GM12878 (cell line): ENCODE data around the gene PIAS1. TPM values are rescaled to one million over a fixed set of nuclear protein-coding genes. Genes with fewer than 3 reads are reported as not detected.

Experiments
- ATAC-seq: fragments of 200-7000 bp; cut with Tn5 transposase; 3 replicates; pipeline ENCODE4 v1.9.1; 2020; ENCODE audit warnings: mild to moderate bottlenecking, moderate library complexity
- BruUV-seq: library from RNA; stranded (reverse); fragments of 400-500 nt; replicated peaks from 2 replicates; lab custom pipeline; 2021; lab: Mats Ljungman, UMichigan
- CTCF ChIA-PET: fragments of 300-600 bp; sonication (Branson Sonifier 250); formaldehyde crosslinking; extraction: SDS; loops from one replicate; lab custom pipeline; 2021; ENCODE audit warnings: inconsistent platforms; lab: Yijun Ruan, JAX
- POLR2A ChIA-PET: fragments of 350-600 bp; formaldehyde crosslinking; extraction: SDS; loops from one replicate; lab custom pipeline; 2021; ENCODE audit warnings: inconsistent platforms; lab: Charles Lee
- RAD21 ChIA-PET: fragments of 300-600 bp; sonication (Branson Sonifier 250); formaldehyde crosslinking; loops from one replicate; lab custom pipeline; 2023; ENCODE audit warnings: antibody characterized with exemption; ENCODE audit not compliant: unreplicated experiment; lab: Charles Lee
- SMC1A ChIA-PET: fragments of 300-600 bp; sonication (Branson Sonifier 250); formaldehyde crosslinking; loops from one replicate; lab custom pipeline; 2023; ENCODE audit not compliant: unreplicated experiment, uncharacterized antibody; lab: Charles Lee
- DNase-seq: peaks from one replicate; pipeline ENCODE4 v3.0.0-alpha.2; 2011; ENCODE audit warnings: low read depth, low spot score
- FAIRE-seq: peaks from 3 replicates; lab custom pipeline; 2011; peaks lifted over from hg19 to GRCh38; lab: Jason Lieb, UNC
- H2AFZ ChIP-seq: 2 replicates; pipeline ENCODE4 v1.6.0; 2011; ENCODE audit warnings: low read depth, low read length, control low read depth; ENCODE audit not compliant: control insufficient read depth
- H3K27ac ChIP-seq: 2 replicates; pipeline ENCODE4 v1.5.1; 2011; ENCODE audit warnings: control low read depth; ENCODE audit not compliant: control insufficient read depth, insufficient read depth
- H3K27me3 ChIP-seq, 2 experiments: replicated peaks in 1 of 2; 2 replicates each; pipeline versions ENCODE4 v1.6.0 to v1.6.1; 2011; ENCODE audit warnings: low read length in 1 of 2; ENCODE audit not compliant: control insufficient read depth in 2 of 2, insufficient read depth in 2 of 2
- H3K36me3 ChIP-seq, 2 experiments: 2 replicates each; pipeline ENCODE4 v1.5.1; 2011; ENCODE audit warnings: low read length in 1 of 2; ENCODE audit not compliant: control insufficient read depth in 2 of 2, insufficient read depth in 2 of 2
- H3K4me1 ChIP-seq: 2 replicates; pipeline ENCODE4 v1.6.1; 2011; ENCODE audit warnings: mild to moderate bottlenecking, low read length, moderate library complexity, mixed read lengths; ENCODE audit not compliant: control insufficient read depth, insufficient read depth
- H3K4me2 ChIP-seq: 2 replicates; pipeline ENCODE4 v1.6.0; 2011; ENCODE audit warnings: control low read depth; ENCODE audit not compliant: control insufficient read depth, insufficient read depth
- H3K4me3 ChIP-seq: fragments of 200-600 bp; sonication (generic); 2 replicates; pipeline ENCODE4 v1.5.1; 2016
- H3K79me2 ChIP-seq: 2 replicates; pipeline ENCODE4 v1.6.0; 2011; ENCODE audit warnings: low read length; ENCODE audit not compliant: control insufficient read depth, insufficient read depth
- H3K9ac ChIP-seq: 2 replicates; pipeline ENCODE4 v1.8.0; 2011; ENCODE audit warnings: low read length, control low read depth, mixed read lengths; ENCODE audit not compliant: control insufficient read depth, insufficient read depth
- H3K9me3 ChIP-seq: replicated peaks from 3 replicates; pipeline ENCODE4 v1.5.1; 2011; ENCODE audit warnings: mild to moderate bottlenecking, low read length; ENCODE audit not compliant: control insufficient read depth, insufficient read depth
- H4K20me1 ChIP-seq: 2 replicates; pipeline ENCODE4 v1.6.0; 2011; ENCODE audit not compliant: control insufficient read depth, insufficient read depth
- ASH2L ChIP-seq: fragments of 300-600, 200-600 bp; sonication (generic); IDR thresholded peaks from 2 replicates; pipeline ENCODE4 v1.6.1; 2017; ENCODE audit warnings: low read depth, mild to moderate bottlenecking, borderline replicate concordance
- ATF2 ChIP-seq: IDR thresholded peaks from 2 replicates; pipeline ENCODE4 v1.6.1; 2012; ENCODE audit warnings: low read length, inconsistent platforms
- CEBPB ChIP-seq, 2 experiments: fragments of 150-350 bp in 1 of 2; IDR thresholded peaks; 2 replicates each; pipeline ENCODE4 v1.6.1; 2012 to 2014; ENCODE audit warnings: low read depth in 2 of 2, low read length in 2 of 2, borderline replicate concordance in 1 of 2, inconsistent platforms in 1 of 2
- CHD1 ChIP-seq: IDR thresholded peaks from 2 replicates; pipeline ENCODE4 v1.6.1; 2012; ENCODE audit warnings: low read depth, low read length, improper control_type of control experiment
- CREM ChIP-seq: IDR thresholded peaks from 2 replicates; pipeline ENCODE4 v1.6.1; 2014; ENCODE audit warnings: antibody characterized with exemption, low read depth
- CUX1 ChIP-seq: IDR thresholded peaks from 2 replicates; pipeline ENCODE4 v1.6.1; 2012; ENCODE audit warnings: improper control_type of control experiment, low read depth, low read length; ENCODE audit not compliant: insufficient replicate concordance
- HCFC1 ChIP-seq: fragments of 150-350 bp; IDR thresholded peaks from 2 replicates; pipeline ENCODE4 v1.6.1; 2014; ENCODE audit warnings: low read length
- TBL1XR1 ChIP-seq: IDR thresholded peaks from 2 replicates; pipeline ENCODE4 v1.6.1; 2012; ENCODE audit warnings: low read depth, low read length, improper control_type of control experiment
- WGBS: methylation state at CpG from one replicate; pipeline ENCODE4 v1.1.6; 2016; ENCODE audit warnings: low lambda C conversion rate; ENCODE audit not compliant: insufficient replicate concordance, insufficient coverage; ENCODE audit errors: missing lambda C conversion rate; 5-methylcytosine and 5-hydroxymethylcytosine counted together
- in situ Hi-C: fragments of 300-500 bp; cut with MboI; formaldehyde crosslinking; loops from 9 replicates; pipeline ENCODE4 v1.14.3; 2018; ENCODE audit warnings: mixed read lengths
- intact Hi-C: fragments of 100-400 bp; cut with micrococcal nuclease; formaldehyde crosslinking; loops from one replicate; pipeline ENCODE4 v1.14.2; 2022; ENCODE audit not compliant: unreplicated experiment
- polyA plus RNA-seq, 11 experiments: library from polyadenylated mRNA; depleted of rRNA in 4 of 11; unstranded in 6 of 11; stranded (reverse) in 5 of 11; fragments of >200 nt; fragmentation: Nextera tagmentation in 4 of 11; fragmentation: Illumina TruSeq in 1 of 11; extraction: Ambion mirVana in 4 of 11; extraction: Trizol in 1 of 11; gene quantifications; 1 replicate in 1 of 11; 2 replicates in 10 of 11; pipeline versions ENCODE4 v1.2.1 to v1.2.3, GENCODE V29; 2011 to 2016; ENCODE audit warnings: inconsistent platforms in 2 of 11, missing spikeins in 2 of 11, low read depth in 1 of 11
- total RNA-seq, 4 experiments: library from RNA; depleted of rRNA in 3 of 4; stranded (reverse); fragments of >200 nt in 3 of 4; fragmentation: Illumina TruSeq in 1 of 4; extraction: Trizol in 1 of 4; gene quantifications; 2 replicates each; pipeline versions ENCODE4 v1.2.1 to v1.2.3, GENCODE V29; 2013 to 2021
- TF ChIP-seq, protein P1 (sequence below): fragments of 450-650 bp; IDR thresholded peaks from 2 replicates; pipeline ENCODE4 v1.6.1; 2017; ENCODE audit warnings: low read depth, mild to moderate bottlenecking, moderate library complexity

PIAS1 gene
- total and polyA plus RNA-seq, 10 of the 15 experiments (the other 5 are each of a cell fraction or from before 2014, with no cell fraction given) = 20.2 to 96.3 (median 37.0) TPM

GRCh38 chr15:68085052-68085451 is 30.9 kb downstream of the PIAS1 start (continued):
- TF ChIP-seq, protein P1, sequence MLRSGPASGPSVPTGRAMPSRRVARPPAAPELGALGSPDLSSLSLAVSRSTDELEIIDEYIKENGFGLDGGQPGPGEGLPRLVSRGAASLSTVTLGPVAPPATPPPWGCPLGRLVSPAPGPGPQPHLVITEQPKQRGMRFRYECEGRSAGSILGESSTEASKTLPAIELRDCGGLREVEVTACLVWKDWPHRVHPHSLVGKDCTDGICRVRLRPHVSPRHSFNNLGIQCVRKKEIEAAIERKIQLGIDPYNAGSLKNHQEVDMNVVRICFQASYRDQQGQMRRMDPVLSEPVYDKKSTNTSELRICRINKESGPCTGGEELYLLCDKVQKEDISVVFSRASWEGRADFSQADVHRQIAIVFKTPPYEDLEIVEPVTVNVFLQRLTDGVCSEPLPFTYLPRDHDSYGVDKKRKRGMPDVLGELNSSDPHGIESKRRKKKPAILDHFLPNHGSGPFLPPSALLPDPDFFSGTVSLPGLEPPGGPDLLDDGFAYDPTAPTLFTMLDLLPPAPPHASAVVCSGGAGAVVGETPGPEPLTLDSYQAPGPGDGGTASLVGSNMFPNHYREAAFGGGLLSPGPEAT = no peak
- TF ChIP-seq CHD1 = no peak

DNA sequence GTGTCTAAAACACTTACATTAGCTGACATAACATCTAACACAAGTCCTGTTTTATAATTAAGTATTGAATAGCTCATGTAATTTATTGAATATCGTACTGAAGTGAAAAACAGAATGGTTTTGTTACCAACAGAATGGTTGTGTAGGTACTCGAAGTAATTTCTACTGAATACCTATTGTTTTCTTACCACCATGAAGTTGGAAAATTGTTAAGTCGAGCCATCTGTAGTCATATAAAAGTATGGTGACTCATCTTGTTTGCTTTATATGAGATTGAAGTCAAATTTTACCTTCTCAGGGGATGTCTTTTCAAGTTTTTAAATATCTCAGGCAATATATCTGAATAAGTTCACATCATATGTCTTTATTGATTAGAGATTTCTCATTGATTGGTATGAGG is 37.6 kb downstream of the PIAS1 start:
- no peak overlapping the region for H3K9ac ChIP-seq
- H4K20me1 ChIP-seq = no peaks in the 10 kb centered on the region; the same call in 1 of the 2 replicates
- peaks cover 83% of the 10 kb centered on the region for H3K79me2 ChIP-seq
- H3K27ac ChIP-seq = no peak overlapping the region
- ChIA-PET RAD21 (interaction anchor here (1.0 kb wide), 1 partner anchor 10 kb away, joined by 4 read pairs; no protein-coding TSS in a partner anchor), CTCF (interaction anchor here (0.9 to 2.9 kb wide), 2 partner anchors 9 to 27 kb away, joined by 3 to 12 read pairs; no protein-coding TSS in a partner anchor), SMC1A (interaction anchor here (0.9 to 2.4 kb wide), 4 partner anchors 9 to 228 kb away, joined by 3 to 12 read pairs (median 4); no protein-coding TSS in a partner anchor), POLR2A (interaction anchor here (0.7 kb wide), 1 partner anchor 9 kb away, joined by 3 read pairs; no protein-coding TSS in a partner anchor)
- peaks cover 19% of the 10 kb centered on the region for H3K9me3 ChIP-seq
- H3K36me3 ChIP-seq = peaks cover 2 to 21% of the 10 kb centered on the region in 2 experiments; a peak in 3 of 4 replicates
- H2AFZ ChIP-seq = no peak overlapping the region
- H3K4me2 ChIP-seq = no peak overlapping the region
- TF ChIP-seq CUX1 = no peak
- TF ChIP-seq CREM = no peak
- TF ChIP-seq TBL1XR1 = no peak
- no peak for TF ChIP-seq CEBPB (IDR thresholded peaks at IDR 0.05; ENCODE audit: borderline replicate concordance in 1 of 2, low read depth in 2 of 2, low read length in 2 of 2)
- no peak for TF ChIP-seq HCFC1
- TF ChIP-seq ATF2 = no peak
- no peak for TF ChIP-seq ASH2L
- WGBS = 97% methylated on average over 3 of the region's 3 CpGs
- DNase-seq (no peak), ATAC-seq (no peak), FAIRE-seq (peak; percentile 18)
- H3K27me3 ChIP-seq = no peaks in the 10 kb centered on the region
- no TSS peak for BruUV-seq
- H3K4me3 ChIP-seq = no peak overlapping the region
- in situ Hi-C loops (no loop called here), intact Hi-C loops (no loop called here)
- H3K4me1 ChIP-seq = no peaks in the 10 kb centered on the region
